Measurements from ENCODE around the gene TRIM46. TPM values are rescaled to one million over a fixed set of nuclear protein-coding genes. Genes with fewer than 3 reads are reported as not detected.
"Not testable (repeated sequence)": the region's sequence is repeated elsewhere in the genome, so short reads cannot be mapped to it uniquely, and the experiment has no call there.

Gene TRIM46
- polyA plus RNA-seq, 1 donor (not counting 4 experiments of a cell fraction or from before 2014, with no cell fraction given), result 1.7 TPM

DNA sequence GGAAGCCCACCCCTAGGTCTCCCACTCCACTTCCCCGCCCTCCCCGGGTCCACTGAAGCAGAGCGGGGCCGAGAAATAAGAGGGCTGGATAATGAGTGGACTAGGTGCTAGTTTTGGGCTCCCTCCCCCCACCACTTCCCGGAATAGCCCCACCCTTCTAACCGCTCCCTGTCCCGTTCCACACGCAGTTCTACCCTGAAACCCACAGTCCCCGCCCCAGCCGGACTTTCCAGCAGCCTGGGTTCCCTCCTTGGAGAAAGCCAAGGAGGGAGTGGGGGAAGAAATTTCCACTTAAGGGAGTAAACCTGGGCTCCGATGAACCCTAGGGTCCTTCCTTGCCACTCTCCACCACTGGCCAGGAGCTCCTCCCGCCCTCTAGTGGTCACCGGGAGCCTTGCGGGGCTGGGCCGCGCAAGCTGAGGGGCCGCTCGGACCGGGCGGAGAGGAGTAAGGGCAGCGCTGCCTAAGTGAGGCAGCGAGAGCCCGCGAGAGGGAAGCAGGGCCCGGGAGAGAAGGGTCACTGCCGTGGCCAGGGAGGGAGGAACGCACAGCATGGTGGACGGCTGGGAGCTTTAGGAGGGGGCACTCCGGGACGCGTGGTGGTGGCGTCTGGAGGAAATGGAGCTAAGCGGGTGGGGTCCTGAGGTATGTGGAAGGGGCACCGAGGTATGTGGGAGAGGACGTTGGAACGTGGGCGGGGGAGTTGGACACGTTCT is 19.8 kb downstream of the TRIM46 start:
- no peak for FAIRE-seq
- peak; percentile 62 for DNase-seq (ENCODE audit: low read depth, low spot score)
- TF ChIP-seq, protein P1, sequence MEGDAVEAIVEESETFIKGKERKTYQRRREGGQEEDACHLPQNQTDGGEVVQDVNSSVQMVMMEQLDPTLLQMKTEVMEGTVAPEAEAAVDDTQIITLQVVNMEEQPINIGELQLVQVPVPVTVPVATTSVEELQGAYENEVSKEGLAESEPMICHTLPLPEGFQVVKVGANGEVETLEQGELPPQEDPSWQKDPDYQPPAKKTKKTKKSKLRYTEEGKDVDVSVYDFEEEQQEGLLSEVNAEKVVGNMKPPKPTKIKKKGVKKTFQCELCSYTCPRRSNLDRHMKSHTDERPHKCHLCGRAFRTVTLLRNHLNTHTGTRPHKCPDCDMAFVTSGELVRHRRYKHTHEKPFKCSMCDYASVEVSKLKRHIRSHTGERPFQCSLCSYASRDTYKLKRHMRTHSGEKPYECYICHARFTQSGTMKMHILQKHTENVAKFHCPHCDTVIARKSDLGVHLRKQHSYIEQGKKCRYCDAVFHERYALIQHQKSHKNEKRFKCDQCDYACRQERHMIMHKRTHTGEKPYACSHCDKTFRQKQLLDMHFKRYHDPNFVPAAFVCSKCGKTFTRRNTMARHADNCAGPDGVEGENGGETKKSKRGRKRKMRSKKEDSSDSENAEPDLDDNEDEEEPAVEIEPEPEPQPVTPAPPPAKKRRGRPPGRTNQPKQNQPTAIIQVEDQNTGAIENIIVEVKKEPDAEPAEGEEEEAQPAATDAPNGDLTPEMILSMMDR (optimal IDR thresholded peaks at IDR 0.05 in 1 of 3, IDR thresholded peaks at IDR 0.05 in 1 of 3, conservative IDR thresholded peaks at IDR 0.05 in 1 of 3; ENCODE audit: extremely low read depth in 1 of 3, insufficient read depth in 2 of 3, low read length in 3 of 3), result peak; percentile 88 to 97 (median 88)
- no peak for TF ChIP-seq EZH2 (IDR thresholded peaks at IDR 0.05; ENCODE audit: low read length)
- Histone ChIP-seq H3K9me3 (ENCODE audit: control insufficient read depth, low read depth, low read length) (no peaks in the 10 kb centered on the region), H3K36me3 (ENCODE audit: control insufficient read depth in 2 of 2, extremely low read depth in 1 of 2, insufficient read depth in 2 of 2, low read length in 2 of 2) (peaks cover 2 to 5% of the 10 kb centered on the region in 2 experiments), H3K27me3 (ENCODE audit: control insufficient read depth, extremely low read depth, insufficient read depth, low read length) (no peaks in the 10 kb centered on the region), H3K9ac (ENCODE audit: control insufficient read depth, extremely low read depth, insufficient read depth, low read length) (peak overlapping the region; percentile 85), H2AFZ (ENCODE audit: control insufficient read depth, low read length) (peak overlapping the region; percentile 84), H4K20me1 (ENCODE audit: control insufficient read depth, extremely low read depth, insufficient read depth, low read length) (no peaks in the 10 kb centered on the region), H3K4me1 (ENCODE audit: control insufficient read depth, extremely low read depth, insufficient read depth, low read length) (peaks cover 24% of the 10 kb centered on the region), H3K4me3 (ENCODE audit: control insufficient read depth in 2 of 3, extremely low read depth in 1 of 3, insufficient read depth in 2 of 3, low read depth in 1 of 3, low read length in 3 of 3) (peak overlapping the region; percentile 44 to 66 (median 61)), H3K4me2 (ENCODE audit: control insufficient read depth, extremely low read depth, insufficient read depth, low read depth, low read length) (peak overlapping the region; percentile 84), H3K27ac (ENCODE audit: control insufficient read depth, insufficient read depth, low read length) (peak overlapping the region; percentile 72), H3K9me1 (ENCODE audit: control insufficient read depth, extremely low read depth, insufficient read depth, low read length) (no peaks in the 10 kb centered on the region), H3K79me2 (ENCODE audit: control insufficient read depth, insufficient read depth, low read length) (no peaks in the 10 kb centered on the region)
- dilution Hi-C loops (cut with MboI; ENCODE audit: extremely low pct_ligation_motif_present, low sequenced_read_pairs), result no loop called here

- H3K79me2 ChIP-seq (ENCODE audit: control insufficient read depth, insufficient read depth, low read length); FAIRE-seq; H3K27me3 ChIP-seq (ENCODE audit: control insufficient read depth, extremely low read depth, insufficient read depth, low read length); H3K9me3 ChIP-seq (ENCODE audit: control insufficient read depth, low read depth, low read length); H3K9me1 ChIP-seq (ENCODE audit: control insufficient read depth, extremely low read depth, insufficient read depth, low read length); H4K20me1 ChIP-seq (ENCODE audit: control insufficient read depth, extremely low read depth, insufficient read depth, low read length); dilution Hi-C loops (cut with MboI; ENCODE audit: extremely low pct_ligation_motif_present, low sequenced_read_pairs); DNase-seq (ENCODE audit: low read depth, low spot score); H3K36me3 ChIP-seq (ENCODE audit: control insufficient read depth in 2 of 2, extremely low read depth in 1 of 2, insufficient read depth in 2 of 2, low read length in 2 of 2): not testable (repeated sequence)
- Histone ChIP-seq H3K9ac (ENCODE audit: control insufficient read depth, extremely low read depth, insufficient read depth, low read length) (peak overlapping the region; percentile 85), H3K4me3 (ENCODE audit: control insufficient read depth in 2 of 3, extremely low read depth in 1 of 3, insufficient read depth in 2 of 3, low read depth in 1 of 3, low read length in 3 of 3) (peak overlapping the region; percentile 44 to 66 (median 61)), H3K27ac (ENCODE audit: control insufficient read depth, insufficient read depth, low read length) (peak overlapping the region; percentile 72), H3K4me2 (ENCODE audit: control insufficient read depth, extremely low read depth, insufficient read depth, low read depth, low read length) (peak overlapping the region; percentile 84), H2AFZ (ENCODE audit: control insufficient read depth, low read length) (peak overlapping the region; percentile 84), H3K4me1 (ENCODE audit: control insufficient read depth, extremely low read depth, insufficient read depth, low read length) (peaks cover 24% of the 10 kb centered on the region)
Measured at GRCh38 chr1:155193991-155194240, 20.3 kb downstream of the TRIM46 start.

Measured in keratinocyte (primary cell).